Activated CD4-positive, alpha-beta T cell treated with anti-CD3 and anti-CD28 coated beads, Interleukin-2, amount 10 ng/mL, durations not matched to agents 24 days and 14 days (primary cell): ENCODE measurements around the gene PLSCR1. TPM values are rescaled to one million over a fixed set of nuclear protein-coding genes. Genes with fewer than 3 reads are reported as not detected.

ENCODE experiments used
- DNase-seq: peaks from one replicate; pipeline ENCODE4 v3.0.0; 2022
- H3K27ac Mint-ChIP-seq: one replicate; pipeline ENCODE4 v1.8.0; 2022; ENCODE audit warnings: mild to moderate bottlenecking, mixed read lengths
- H3K27me3 Mint-ChIP-seq: one replicate; pipeline ENCODE4 v1.8.0; 2022; ENCODE audit warnings: mixed read lengths
- H3K36me3 Mint-ChIP-seq: one replicate; pipeline ENCODE4 v1.8.0; 2022; ENCODE audit warnings: low read depth, mild to moderate bottlenecking, mixed read lengths
- H3K4me1 Mint-ChIP-seq: one replicate; pipeline ENCODE4 v1.8.0; 2021; ENCODE audit warnings: mixed read lengths
- H3K4me3 Mint-ChIP-seq: one replicate; pipeline ENCODE4 v1.8.0; 2022; ENCODE audit warnings: mild to moderate bottlenecking, moderate library complexity, mixed read lengths
- H3K9me3 Mint-ChIP-seq: one replicate; pipeline ENCODE4 v1.8.0; 2021; ENCODE audit warnings: mixed read lengths
- intact Hi-C: fragments of 100-400 bp; cut with micrococcal nuclease; formaldehyde crosslinking; loops from one replicate; pipeline ENCODE4 v1.15.1; 2023
- total RNA-seq: library from RNA; stranded (reverse); gene quantifications from 2 replicates; pipeline ENCODE4 v1.2.3, GENCODE V29; 2022

Gene PLSCR1
- total RNA-seq, 1 donor from 2014 or later = 84.2 TPM

- Mint-ChIP-seq H3K4me1 (peaks cover 2% of the 10 kb centered on the region), H3K27ac (no peak overlapping the region), H3K36me3 (no peaks in the 10 kb centered on the region), H3K4me3 (no peak overlapping the region), H3K9me3 (peaks cover 22% of the 10 kb centered on the region), H3K27me3 (peaks cover 8% of the 10 kb centered on the region)
- intact Hi-C loops = no loop called here
- DNase-seq = no peak
Measured at GRCh38 chr3:146561463-146561862, 17.1 kb upstream of the PLSCR1 start.

- Mint-ChIP-seq H3K4me1 (peaks cover 2% of the 10 kb centered on the region), H3K4me3 (no peak overlapping the region), H3K36me3 (no peaks in the 10 kb centered on the region), H3K9me3 (peaks cover 18% of the 10 kb centered on the region), H3K27ac (no peak overlapping the region), H3K27me3 (peaks cover 10% of the 10 kb centered on the region)
- intact Hi-C loops = no loop called here
- DNase-seq = no peak
Measured at GRCh38 chr3:146560678-146561077, 16.3 kb upstream of the PLSCR1 start.

GRCh38 chr3:146559388-146559787 is 15.0 kb upstream of the PLSCR1 start:
- Mint-ChIP-seq H3K36me3 (no peaks in the 10 kb centered on the region), H3K4me3 (no peak overlapping the region), H3K9me3 (peaks cover 18% of the 10 kb centered on the region), H3K4me1 (peaks cover 4% of the 10 kb centered on the region), H3K27me3 (peaks cover 10% of the 10 kb centered on the region), H3K27ac (no peak overlapping the region)
- no peak for DNase-seq
- intact Hi-C loops = no loop called here

GRCh38 chr3:146558781-146559180 is 14.4 kb upstream of the PLSCR1 start:
- H3K9me3 Mint-ChIP-seq = peaks cover 18% of the 10 kb centered on the region
- intact Hi-C loops = no loop called here
- H3K27me3 Mint-ChIP-seq = peaks cover 10% of the 10 kb centered on the region
- no peak overlapping the region for H3K27ac Mint-ChIP-seq
- no peak overlapping the region for H3K4me3 Mint-ChIP-seq
- no peaks in the 10 kb centered on the region for H3K36me3 Mint-ChIP-seq
- DNase-seq = no peak
- peaks cover 10% of the 10 kb centered on the region for H3K4me1 Mint-ChIP-seq

GRCh38 chr3:146557745-146558144 is 13.3 kb upstream of the PLSCR1 start:
- peak; percentile 44 for DNase-seq
- peaks cover 21% of the 10 kb centered on the region for H3K9me3 Mint-ChIP-seq
- H3K27ac Mint-ChIP-seq = no peak overlapping the region
- peaks cover 8% of the 10 kb centered on the region for H3K27me3 Mint-ChIP-seq
- intact Hi-C loops = no loop called here
- no peak overlapping the region for H3K4me3 Mint-ChIP-seq
- peaks cover 19% of the 10 kb centered on the region for H3K4me1 Mint-ChIP-seq
- H3K36me3 Mint-ChIP-seq = no peaks in the 10 kb centered on the region

- H3K27ac Mint-ChIP-seq = no peak overlapping the region
- DNase-seq = no peak
- intact Hi-C loops = no loop called here
- H3K9me3 Mint-ChIP-seq = peaks cover 14% of the 10 kb centered on the region
- H3K4me3 Mint-ChIP-seq = no peak overlapping the region
- peaks cover 33% of the 10 kb centered on the region for H3K4me1 Mint-ChIP-seq
- H3K27me3 Mint-ChIP-seq = peaks cover 6% of the 10 kb centered on the region
- no peaks in the 10 kb centered on the region for H3K36me3 Mint-ChIP-seq
Measured at GRCh38 chr3:146555311-146555710, 10.9 kb upstream of the PLSCR1 start.

- no peak for DNase-seq
- no peak overlapping the region for H3K27ac Mint-ChIP-seq
- peak overlapping the region; percentile 4 for H3K4me3 Mint-ChIP-seq
- intact Hi-C loops = loop anchor here (5.0 kb wide), 1 partner anchor 37 kb away; no protein-coding TSS in a partner anchor
- peaks cover 41% of the 10 kb centered on the region for H3K4me1 Mint-ChIP-seq
- H3K9me3 Mint-ChIP-seq = peaks cover 9% of the 10 kb centered on the region
- H3K36me3 Mint-ChIP-seq = no peaks in the 10 kb centered on the region
- peaks cover 6% of the 10 kb centered on the region for H3K27me3 Mint-ChIP-seq
Measured at GRCh38 chr3:146554151-146554760, 9.8 kb upstream of the PLSCR1 start.

- peaks cover 68% of the 10 kb centered on the region for H3K4me1 Mint-ChIP-seq
- H3K4me3 Mint-ChIP-seq = peak overlapping the region; percentile 75
- H3K9me3 Mint-ChIP-seq = peaks cover 6% of the 10 kb centered on the region
- H3K27me3 Mint-ChIP-seq = peaks cover 1% of the 10 kb centered on the region
- no peaks in the 10 kb centered on the region for H3K36me3 Mint-ChIP-seq
- intact Hi-C loops = loop anchor here (1.0 to 5.0 kb wide), 4 partner anchors 9 to 48 kb away; no protein-coding TSS in a partner anchor
- peak; percentile 71 for DNase-seq
- peak overlapping the region; percentile 52 for H3K27ac Mint-ChIP-seq
Measured at GRCh38 chr3:146550743-146551510, 6.5 kb upstream of the PLSCR1 start.

GRCh38 chr3:146550070-146550615 is 5.7 kb upstream of the PLSCR1 start:
- peak overlapping the region; percentile 75 for H3K4me3 Mint-ChIP-seq
- H3K4me1 Mint-ChIP-seq = peaks cover 71% of the 10 kb centered on the region
- intact Hi-C loops = loop anchor here (1.0 to 5.0 kb wide), 4 partner anchors 8 to 47 kb away; no protein-coding TSS in a partner anchor
- peaks cover 3% of the 10 kb centered on the region for H3K9me3 Mint-ChIP-seq
- peaks cover 1% of the 10 kb centered on the region for H3K27me3 Mint-ChIP-seq
- H3K36me3 Mint-ChIP-seq = no peaks in the 10 kb centered on the region
- H3K27ac Mint-ChIP-seq = peak overlapping the region; percentile 64
- DNase-seq = no peak

GRCh38 chr3:146547235-146547835 is 2.9 kb upstream of the PLSCR1 start:
- H3K27me3 Mint-ChIP-seq = no peaks in the 10 kb centered on the region
- peaks cover 60% of the 10 kb centered on the region for H3K4me1 Mint-ChIP-seq
- H3K36me3 Mint-ChIP-seq = peaks cover 7% of the 10 kb centered on the region
- intact Hi-C loops = no loop called here
- H3K9me3 Mint-ChIP-seq = no peaks in the 10 kb centered on the region
- H3K4me3 Mint-ChIP-seq = peak overlapping the region; percentile 67
- peak overlapping the region; percentile 82 for H3K27ac Mint-ChIP-seq
- peak; percentile 75 for DNase-seq

GRCh38 chr3:146546366-146546965 is 2.1 kb upstream of the PLSCR1 start:
- no peaks in the 10 kb centered on the region for H3K9me3 Mint-ChIP-seq
- DNase-seq = peak; percentile 65
- H3K4me1 Mint-ChIP-seq = peaks cover 68% of the 10 kb centered on the region
- intact Hi-C loops = no loop called here
- H3K36me3 Mint-ChIP-seq = peaks cover 13% of the 10 kb centered on the region
- H3K27me3 Mint-ChIP-seq = no peaks in the 10 kb centered on the region
- H3K27ac Mint-ChIP-seq = peak overlapping the region; percentile 82
- peak overlapping the region; percentile 67 for H3K4me3 Mint-ChIP-seq

- Mint-ChIP-seq H3K9me3 (no peaks in the 10 kb centered on the region), H3K27ac (peak overlapping the region; percentile 94), H3K27me3 (no peaks in the 10 kb centered on the region), H3K4me1 (peaks cover 68% of the 10 kb centered on the region), H3K4me3 (peak overlapping the region; percentile 98), H3K36me3 (peaks cover 23% of the 10 kb centered on the region)
- intact Hi-C loops = loop anchor here (5.0 kb wide), 1 partner anchor 43 kb away; no protein-coding TSS in a partner anchor
- peak; percentile 52 for DNase-seq
Measured at GRCh38 chr3:146544929-146545528, 622 bp upstream of the PLSCR1 start.

GRCh38 chr3:146543461-146544001 is 876 bp downstream of the PLSCR1 start:
- H3K36me3 Mint-ChIP-seq = peaks cover 28% of the 10 kb centered on the region
- intact Hi-C loops = loop anchor here (2.0 to 5.0 kb wide), 2 partner anchors 41 to 79 kb away; no protein-coding TSS in a partner anchor

More at GRCh38 chr3:146543461-146544001, 876 bp downstream of the PLSCR1 start:
- Mint-ChIP-seq H3K27ac (peak overlapping the region; percentile 94), H3K27me3 (no peaks in the 10 kb centered on the region), H3K4me3 (peak overlapping the region; percentile 98), H3K9me3 (no peaks in the 10 kb centered on the region), H3K4me1 (peaks cover 69% of the 10 kb centered on the region)
- peak; percentile 55 for DNase-seq
